Measurements from ENCODE around the gene SLC25A3.
"Not testable (repeated sequence)": the region's sequence is repeated elsewhere in the genome, so short reads cannot be mapped to it uniquely, and the experiment has no call there.

Gene SLC25A3

GRCh38 chr12:98593351-98594049 lies at the start of gene SLC25A3:
Gene SLC25A3 (plus strand): TSS chr12:98593686. CDS start chr12:98593979, 293 bp downstream.
- Mint-ChIP-seq H3K27me3 (no peaks in the 10 kb centered on the region), H3K27ac (peak within 1 kb of the TSS; percentile 92), H3K4me3 (peak within 1 kb of the TSS; percentile 87), H3K4me1 (peaks cover 27% of the 10 kb centered on the region), H3K36me3 (peaks cover 21% of the 10 kb centered on the region), H3K9me3 (no peaks in the 10 kb centered on the region)
- peak; percentile 100 for ATAC-seq

- Mint-ChIP-seq H3K27me3 (no peaks in the 10 kb centered on the region), H3K27ac (no peak overlapping the region), H3K4me3 (no peak overlapping the region), H3K9me3 (no peaks in the 10 kb centered on the region), H3K4me1 (no peaks in the 10 kb centered on the region), H3K36me3 (peaks cover 57% of the 10 kb centered on the region)
- ATAC-seq, result no peak
Observed at GRCh38 chr12:98543701-98544100, 49.8 kb upstream of the SLC25A3 start.

GRCh38 chr12:98544751-98545150 lies 48.7 kb upstream of the SLC25A3 start:
- Mint-ChIP-seq H3K27me3 (no peaks in the 10 kb centered on the region), H3K27ac (no peak overlapping the region), H3K4me3 (no peak overlapping the region), H3K4me1 (no peaks in the 10 kb centered on the region), H3K36me3 (peaks cover 54% of the 10 kb centered on the region), H3K9me3 (no peaks in the 10 kb centered on the region)
- ATAC-seq, result no peak

- no peak overlapping the region for H3K27ac Mint-ChIP-seq
- no peaks in the 10 kb centered on the region for H3K4me1 Mint-ChIP-seq
- H3K36me3 Mint-ChIP-seq, result peaks cover 46% of the 10 kb centered on the region
- no peak overlapping the region for H3K4me3 Mint-ChIP-seq
- no peaks in the 10 kb centered on the region for H3K9me3 Mint-ChIP-seq
- ATAC-seq, result no peak
- H3K27me3 Mint-ChIP-seq, result no peaks in the 10 kb centered on the region
Observed at GRCh38 chr12:98549371-98550110, 43.9 kb upstream of the SLC25A3 start.

GRCh38 chr12:98551787-98552186 lies 41.7 kb upstream of the SLC25A3 start:
- Mint-ChIP-seq H3K9me3 (no peaks in the 10 kb centered on the region), H3K27me3 (no peaks in the 10 kb centered on the region), H3K4me1 (no peaks in the 10 kb centered on the region), H3K4me3 (no peak overlapping the region), H3K27ac (no peak overlapping the region), H3K36me3 (peaks cover 32% of the 10 kb centered on the region)
- no peak for ATAC-seq

- not testable (repeated sequence) for H3K4me1 Mint-ChIP-seq, H3K27me3 Mint-ChIP-seq, H3K9me3 Mint-ChIP-seq, ATAC-seq, H3K36me3 Mint-ChIP-seq, H3K4me3 Mint-ChIP-seq, H3K27ac Mint-ChIP-seq
Observed at GRCh38 chr12:98558097-98558496, 35.4 kb upstream of the SLC25A3 start.

GRCh38 chr12:98559666-98560065 lies 33.8 kb upstream of the SLC25A3 start:
- H3K4me1 Mint-ChIP-seq, result no peaks in the 10 kb centered on the region
- H3K4me3 Mint-ChIP-seq, result no peak overlapping the region
- no peaks in the 10 kb centered on the region for H3K36me3 Mint-ChIP-seq
- no peak overlapping the region for H3K27ac Mint-ChIP-seq
- ATAC-seq, result no peak
- H3K9me3 Mint-ChIP-seq, result no peaks in the 10 kb centered on the region
- no peaks in the 10 kb centered on the region for H3K27me3 Mint-ChIP-seq

- Mint-ChIP-seq H3K27ac (no peak overlapping the region), H3K4me3 (no peak overlapping the region), H3K4me1 (peaks cover 4% of the 10 kb centered on the region)
Observed at GRCh38 chr12:98561846-98562245, 31.6 kb upstream of the SLC25A3 start.

GRCh38 chr12:98572010-98572409 lies 21.5 kb upstream of the SLC25A3 start:
- Mint-ChIP-seq H3K27me3 (no peaks in the 10 kb centered on the region), H3K4me3 (no peak overlapping the region), H3K36me3 (peaks cover 4% of the 10 kb centered on the region), H3K9me3 (peaks cover 2% of the 10 kb centered on the region), H3K27ac (no peak overlapping the region), H3K4me1 (peaks cover 1% of the 10 kb centered on the region)
- ATAC-seq, result no peak

More at GRCh38 chr12:98561846-98562245, 31.6 kb upstream of the SLC25A3 start:
- H3K9me3 Mint-ChIP-seq, result no peaks in the 10 kb centered on the region
- no peaks in the 10 kb centered on the region for H3K36me3 Mint-ChIP-seq
- no peaks in the 10 kb centered on the region for H3K27me3 Mint-ChIP-seq
- no peak for ATAC-seq

DNA sequence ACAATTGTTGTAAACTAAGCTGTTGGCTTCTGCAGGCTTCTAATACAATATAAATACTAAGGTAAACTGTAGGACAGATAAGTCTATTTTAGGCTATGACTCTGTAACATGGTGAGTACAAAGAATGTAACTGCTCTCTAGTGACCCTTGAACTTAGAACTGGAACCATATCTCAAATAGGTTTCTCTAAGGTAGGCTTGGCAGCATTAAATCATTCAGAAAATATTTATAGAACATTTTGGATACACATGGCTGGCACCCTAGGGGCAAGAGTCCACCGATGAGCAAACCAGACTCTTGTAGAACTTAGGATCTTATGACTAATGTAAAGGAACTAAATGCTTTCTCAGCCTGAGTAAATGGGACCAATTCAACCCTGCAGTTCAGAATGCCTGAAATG lies 19.4 kb upstream of the SLC25A3 start:
- H3K27ac Mint-ChIP-seq, result no peak overlapping the region
- H3K36me3 Mint-ChIP-seq, result peaks cover 5% of the 10 kb centered on the region
- H3K9me3 Mint-ChIP-seq, result peaks cover 2% of the 10 kb centered on the region
- H3K4me1 Mint-ChIP-seq, result no peaks in the 10 kb centered on the region
- H3K27me3 Mint-ChIP-seq, result no peaks in the 10 kb centered on the region
- no peak for ATAC-seq
- no peak overlapping the region for H3K4me3 Mint-ChIP-seq

DNA sequence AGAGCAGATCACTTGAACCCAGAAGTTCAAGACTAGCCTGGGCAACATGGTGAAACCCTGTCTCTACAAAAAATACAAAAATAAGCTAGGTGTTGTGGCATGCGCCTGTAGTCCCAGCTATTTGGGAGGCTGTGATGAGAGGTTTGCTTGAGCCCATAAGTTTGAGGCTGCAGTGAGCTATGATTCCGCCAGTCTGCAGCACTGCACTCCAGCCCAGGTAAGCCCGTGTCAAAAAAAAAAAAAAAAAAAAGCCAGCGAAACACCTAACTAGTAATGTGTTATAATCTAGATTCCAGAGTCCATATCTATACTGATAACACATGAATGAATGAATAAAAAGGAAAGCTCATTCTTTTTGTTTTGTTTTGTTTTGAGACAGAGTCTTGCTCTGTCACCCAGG lies 18.5 kb upstream of the SLC25A3 start:
- Mint-ChIP-seq H3K27me3 (no peaks in the 10 kb centered on the region), H3K27ac (no peak overlapping the region), H3K4me3 (no peak overlapping the region), H3K36me3 (peaks cover 5% of the 10 kb centered on the region), H3K4me1 (no peaks in the 10 kb centered on the region), H3K9me3 (peaks cover 2% of the 10 kb centered on the region)
- ATAC-seq, result no peak

DNA sequence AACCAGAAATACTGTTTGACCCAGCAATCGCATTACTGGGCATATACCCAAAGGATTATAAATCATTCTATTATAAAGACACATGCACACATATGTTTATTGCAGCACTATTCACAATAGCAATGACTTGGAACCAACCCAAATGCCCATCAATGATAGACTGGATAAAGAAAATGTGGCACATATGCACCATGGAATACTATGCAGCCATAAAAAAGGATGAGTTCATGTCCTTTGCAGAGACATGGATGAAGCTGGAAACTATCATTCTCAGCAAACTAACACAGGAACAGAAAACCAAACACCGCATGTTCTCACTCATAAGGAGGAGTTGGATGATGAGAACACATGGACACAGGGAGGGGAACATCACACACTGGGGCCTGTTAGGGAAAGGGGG lies 16.7 kb upstream of the SLC25A3 start:
- not testable (repeated sequence) for H3K9me3 Mint-ChIP-seq, H3K27me3 Mint-ChIP-seq, H3K36me3 Mint-ChIP-seq, H3K4me3 Mint-ChIP-seq, H3K27ac Mint-ChIP-seq, ATAC-seq, H3K4me1 Mint-ChIP-seq

DNA sequence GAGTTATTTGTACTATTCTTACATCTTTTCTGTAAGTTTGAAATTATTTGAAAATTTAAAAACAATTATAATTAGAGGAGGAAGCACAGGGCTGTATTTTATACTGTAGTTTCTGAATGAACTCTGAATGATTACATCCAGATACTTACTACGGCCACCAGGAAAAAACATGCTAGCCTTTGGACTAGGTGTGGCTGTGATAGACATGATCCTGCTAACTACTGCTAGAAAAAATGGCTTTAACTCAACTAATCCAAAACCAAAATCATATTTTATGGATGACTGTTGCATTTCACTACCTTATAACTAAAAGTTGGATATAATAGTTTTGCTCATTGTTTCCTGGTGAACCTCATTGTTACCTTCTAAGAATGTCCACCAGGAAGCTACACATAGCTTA lies 15.1 kb upstream of the SLC25A3 start:
- H3K4me1 Mint-ChIP-seq, result no peaks in the 10 kb centered on the region
- H3K36me3 Mint-ChIP-seq, result peaks cover 5% of the 10 kb centered on the region
- H3K27ac Mint-ChIP-seq, result no peak overlapping the region
- H3K4me3 Mint-ChIP-seq, result no peak overlapping the region
- no peak for ATAC-seq
- H3K27me3 Mint-ChIP-seq, result no peaks in the 10 kb centered on the region
- H3K9me3 Mint-ChIP-seq, result peaks cover 2% of the 10 kb centered on the region

DNA sequence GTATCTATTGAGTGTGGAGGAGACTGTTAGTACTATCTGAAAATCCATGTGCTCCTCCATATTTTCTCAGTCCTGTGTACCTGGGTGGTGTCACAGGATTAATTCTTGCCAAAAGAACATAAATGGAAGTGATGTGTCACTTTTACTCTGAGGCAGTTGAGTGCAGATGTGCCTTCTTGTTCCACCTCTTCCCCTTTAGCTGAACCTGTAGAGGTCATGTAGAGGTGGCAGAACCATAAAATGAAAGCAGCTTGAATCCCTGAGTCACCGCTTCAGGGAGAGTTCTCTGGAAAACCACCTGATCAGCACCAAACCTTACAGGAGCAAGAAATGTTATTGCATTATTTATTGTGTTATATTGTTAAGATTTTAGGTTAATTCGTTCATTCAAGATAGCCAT lies 14.7 kb upstream of the SLC25A3 start:
- peaks cover 5% of the 10 kb centered on the region for H3K36me3 Mint-ChIP-seq
- no peak for ATAC-seq

GRCh38 chr12:98579347-98579746 lies 14.1 kb upstream of the SLC25A3 start:
- ATAC-seq, result no peak
- Mint-ChIP-seq H3K27me3 (no peaks in the 10 kb centered on the region), H3K36me3 (peaks cover 5% of the 10 kb centered on the region), H3K9me3 (peaks cover 2% of the 10 kb centered on the region), H3K27ac (no peak overlapping the region), H3K4me1 (no peaks in the 10 kb centered on the region), H3K4me3 (no peak overlapping the region)

More for the DNA sequence above, 14.7 kb upstream of the SLC25A3 start:
- Mint-ChIP-seq H3K27me3 (no peaks in the 10 kb centered on the region), H3K9me3 (peaks cover 2% of the 10 kb centered on the region), H3K4me1 (no peaks in the 10 kb centered on the region), H3K4me3 (no peak overlapping the region), H3K27ac (no peak overlapping the region)

- Mint-ChIP-seq H3K9me3 (peaks cover 2% of the 10 kb centered on the region), H3K27ac (no peak overlapping the region), H3K4me3 (no peak overlapping the region), H3K27me3 (no peaks in the 10 kb centered on the region), H3K4me1 (no peaks in the 10 kb centered on the region), H3K36me3 (peaks cover 5% of the 10 kb centered on the region)
- ATAC-seq, result no peak
Observed at GRCh38 chr12:98579835-98580234, 13.7 kb upstream of the SLC25A3 start.
